ENCODE data around the gene VPS51.

The VPS51 gene

GRCh38 chr11:65095974-65096806 lies at the start of gene VPS51:
Gene VPS51, plus strand, starts transcription at chr11:65096214. Its CDS starts 37 bp downstream, at chr11:65096251.
- TF ChIP-seq, protein P1, sequence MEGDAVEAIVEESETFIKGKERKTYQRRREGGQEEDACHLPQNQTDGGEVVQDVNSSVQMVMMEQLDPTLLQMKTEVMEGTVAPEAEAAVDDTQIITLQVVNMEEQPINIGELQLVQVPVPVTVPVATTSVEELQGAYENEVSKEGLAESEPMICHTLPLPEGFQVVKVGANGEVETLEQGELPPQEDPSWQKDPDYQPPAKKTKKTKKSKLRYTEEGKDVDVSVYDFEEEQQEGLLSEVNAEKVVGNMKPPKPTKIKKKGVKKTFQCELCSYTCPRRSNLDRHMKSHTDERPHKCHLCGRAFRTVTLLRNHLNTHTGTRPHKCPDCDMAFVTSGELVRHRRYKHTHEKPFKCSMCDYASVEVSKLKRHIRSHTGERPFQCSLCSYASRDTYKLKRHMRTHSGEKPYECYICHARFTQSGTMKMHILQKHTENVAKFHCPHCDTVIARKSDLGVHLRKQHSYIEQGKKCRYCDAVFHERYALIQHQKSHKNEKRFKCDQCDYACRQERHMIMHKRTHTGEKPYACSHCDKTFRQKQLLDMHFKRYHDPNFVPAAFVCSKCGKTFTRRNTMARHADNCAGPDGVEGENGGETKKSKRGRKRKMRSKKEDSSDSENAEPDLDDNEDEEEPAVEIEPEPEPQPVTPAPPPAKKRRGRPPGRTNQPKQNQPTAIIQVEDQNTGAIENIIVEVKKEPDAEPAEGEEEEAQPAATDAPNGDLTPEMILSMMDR (conservative IDR thresholded peaks at IDR 0.05) = no peak
- peak; percentile 88; the same call in 1 of the 2 replicates for TF ChIP-seq ZFX (IDR thresholded peaks at IDR 0.05)
- peak within 1 kb of the TSS; percentile 88 for H3K27ac ChIP-seq

DNA sequence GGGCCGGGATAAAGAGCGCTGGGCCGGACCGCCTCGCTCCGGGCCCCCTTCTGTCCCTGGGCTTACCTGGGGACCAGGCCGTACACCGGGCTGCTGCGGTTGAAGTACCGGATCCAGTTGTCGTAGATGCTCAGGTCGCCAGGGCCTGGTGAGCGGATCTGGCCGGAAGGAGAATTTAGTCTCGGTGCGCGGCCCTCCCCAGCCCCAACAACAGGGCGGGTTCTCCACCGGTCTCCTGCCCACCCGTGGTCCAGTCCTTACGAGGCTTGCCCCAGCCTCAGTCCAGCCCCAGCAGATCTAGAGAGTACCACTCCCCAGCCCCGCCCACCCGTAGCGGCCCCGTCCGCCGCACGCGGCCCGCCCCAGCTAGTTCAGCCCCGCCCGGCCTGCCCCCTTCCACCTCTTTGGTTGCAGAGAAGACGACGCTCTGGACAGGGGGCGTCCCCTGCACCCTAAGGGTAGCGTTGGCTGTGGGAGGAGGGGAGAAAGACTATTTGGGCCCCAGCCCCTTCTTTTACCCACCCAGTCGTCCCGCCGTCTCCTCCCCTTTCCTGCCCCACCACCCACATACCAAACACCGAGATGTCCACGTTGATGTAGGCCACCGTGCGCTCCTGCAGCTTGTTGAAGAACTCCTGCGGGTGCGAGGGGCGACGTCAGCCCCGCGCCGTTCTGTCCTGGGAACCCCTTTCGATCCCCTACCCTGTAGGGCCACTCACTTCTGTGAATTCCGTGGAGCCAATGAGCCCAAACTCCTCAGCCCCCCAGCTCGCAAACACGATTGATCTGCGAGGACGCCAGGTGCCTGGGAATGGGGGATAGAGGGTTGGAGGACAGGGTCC lies 48.2 kb upstream of the VPS51 start:
- TF ChIP-seq ZFX (IDR thresholded peaks at IDR 0.05) = no peak
- TF ChIP-seq, protein P1 (conservative IDR thresholded peaks at IDR 0.05) = no peak
- no peak overlapping the region for H3K27ac ChIP-seq

DNA sequence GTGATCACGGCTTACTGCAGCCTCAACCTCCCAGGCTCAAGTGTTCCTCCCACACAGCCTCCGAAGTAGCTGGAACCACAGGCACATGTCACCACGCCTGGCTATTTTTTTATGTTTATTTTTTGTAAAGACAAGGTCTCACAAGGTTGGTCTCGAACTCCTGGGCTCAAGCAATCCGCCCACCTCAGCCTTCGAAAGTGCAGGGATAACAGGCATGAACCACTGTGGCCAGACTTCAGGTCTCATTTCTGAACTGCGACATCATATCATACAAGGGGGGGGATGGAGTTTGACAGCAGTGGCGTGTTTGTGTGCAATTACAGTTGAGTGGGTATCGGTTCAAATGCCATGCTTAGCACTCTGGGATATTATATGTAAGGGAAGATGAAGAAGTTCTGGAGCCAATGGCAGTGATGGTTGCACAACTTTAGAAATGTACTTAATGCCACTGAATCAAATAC lies 44.6 kb upstream of the VPS51 start:
- no peak overlapping the region for H3K27ac ChIP-seq
- TF ChIP-seq ZFX (IDR thresholded peaks at IDR 0.05) = no peak
- TF ChIP-seq, protein P1 (conservative IDR thresholded peaks at IDR 0.05) = no peak

GRCh38 chr11:65053827-65054508 lies 42.0 kb upstream of the VPS51 start:
- no peak for TF ChIP-seq ZFX (IDR thresholded peaks at IDR 0.05)
- TF ChIP-seq, protein P1 (conservative IDR thresholded peaks at IDR 0.05) = no peak
- H3K27ac ChIP-seq = no peak overlapping the region

GRCh38 chr11:65055538-65055937 lies 40.5 kb upstream of the VPS51 start:
- H3K27ac ChIP-seq = no peak overlapping the region
- no peak for TF ChIP-seq ZFX (IDR thresholded peaks at IDR 0.05)
- TF ChIP-seq, protein P1 (conservative IDR thresholded peaks at IDR 0.05) = no peak

GRCh38 chr11:65056999-65057398 lies 39.0 kb upstream of the VPS51 start:
- H3K27ac ChIP-seq = no peak overlapping the region
- no peak for TF ChIP-seq ZFX (IDR thresholded peaks at IDR 0.05)
- TF ChIP-seq, protein P1 (conservative IDR thresholded peaks at IDR 0.05) = no peak
